Measurements from ENCODE around the gene SERPINB4.
"Not testable (repeated sequence)": the region's sequence is repeated elsewhere in the genome, so short reads cannot be mapped to it uniquely, and the experiment has no call there.

Gene SERPINB4

GRCh38 chr18:63644142-63644541 is at the start of gene SERPINB4:
TSS of gene SERPINB4 (minus strand) at chr18:63644256. CDS start at chr18:63643577, 679 bp downstream.
- not testable (repeated sequence) for H3K9me3 Mint-ChIP-seq; H3K4me1 Mint-ChIP-seq; H3K36me3 Mint-ChIP-seq (ENCODE audit: low read depth); H3K27me3 Mint-ChIP-seq (ENCODE audit: low read depth); H3K4me3 Mint-ChIP-seq; H3K27ac Mint-ChIP-seq

- Mint-ChIP-seq H3K27me3 (ENCODE audit: low read depth) (no peaks in the 10 kb centered on the region), H3K27ac (no peak overlapping the region), H3K9me3 (peaks cover 22% of the 10 kb centered on the region), H3K36me3 (ENCODE audit: low read depth) (peaks cover 3% of the 10 kb centered on the region), H3K4me3 (no peak overlapping the region), H3K4me1 (no peaks in the 10 kb centered on the region)
- TF ChIP-seq CTCF (IDR thresholded peaks at IDR 0.05; ENCODE audit: unreplicated experiment in 3 of 3): no peak
Measured at GRCh38 chr18:63689064-63689463, 45.0 kb upstream of the SERPINB4 start.

GRCh38 chr18:63686871-63687270 is 42.8 kb upstream of the SERPINB4 start:
- no peak overlapping the region for H3K4me3 Mint-ChIP-seq
- no peaks in the 10 kb centered on the region for H3K27me3 Mint-ChIP-seq (ENCODE audit: low read depth)
- H3K4me1 Mint-ChIP-seq: no peaks in the 10 kb centered on the region
- H3K36me3 Mint-ChIP-seq (ENCODE audit: low read depth): peaks cover 3% of the 10 kb centered on the region
- no peak for TF ChIP-seq CTCF (IDR thresholded peaks at IDR 0.05; ENCODE audit: unreplicated experiment in 3 of 3)
- peaks cover 17% of the 10 kb centered on the region for H3K9me3 Mint-ChIP-seq
- no peak overlapping the region for H3K27ac Mint-ChIP-seq

GRCh38 chr18:63684718-63685117 is 40.7 kb upstream of the SERPINB4 start:
- no peak for TF ChIP-seq CTCF (IDR thresholded peaks at IDR 0.05; ENCODE audit: unreplicated experiment in 3 of 3)
- peaks cover 6% of the 10 kb centered on the region for H3K9me3 Mint-ChIP-seq
- H3K27ac Mint-ChIP-seq: no peak overlapping the region
- H3K27me3 Mint-ChIP-seq (ENCODE audit: low read depth): no peaks in the 10 kb centered on the region
- H3K36me3 Mint-ChIP-seq (ENCODE audit: low read depth): peaks cover 3% of the 10 kb centered on the region
- no peak overlapping the region for H3K4me3 Mint-ChIP-seq
- H3K4me1 Mint-ChIP-seq: no peaks in the 10 kb centered on the region

- H3K27me3 Mint-ChIP-seq (ENCODE audit: low read depth): no peaks in the 10 kb centered on the region
- H3K4me3 Mint-ChIP-seq: no peak overlapping the region
- H3K9me3 Mint-ChIP-seq: peaks cover 3% of the 10 kb centered on the region
- H3K27ac Mint-ChIP-seq: no peak overlapping the region
- TF ChIP-seq CTCF (IDR thresholded peaks at IDR 0.05; ENCODE audit: unreplicated experiment in 3 of 3): no peak
- H3K36me3 Mint-ChIP-seq (ENCODE audit: low read depth): no peaks in the 10 kb centered on the region
- H3K4me1 Mint-ChIP-seq: no peaks in the 10 kb centered on the region
Measured at GRCh38 chr18:63683890-63684289, 39.8 kb upstream of the SERPINB4 start.

- TF ChIP-seq CTCF (IDR thresholded peaks at IDR 0.05; ENCODE audit: unreplicated experiment in 3 of 3): no peak
- peak overlapping the region in 2 of 3 experiments; percentile 85 for H3K27ac Mint-ChIP-seq
- H3K36me3 Mint-ChIP-seq (ENCODE audit: low read depth): no peaks in the 10 kb centered on the region
- no peaks in the 10 kb centered on the region for H3K27me3 Mint-ChIP-seq (ENCODE audit: low read depth)
- H3K4me3 Mint-ChIP-seq: no peak overlapping the region
- H3K4me1 Mint-ChIP-seq: no peaks in the 10 kb centered on the region
- H3K9me3 Mint-ChIP-seq: peaks cover 3% of the 10 kb centered on the region
Measured at GRCh38 chr18:63683152-63683551, 39.1 kb upstream of the SERPINB4 start.

Data from nephron (organoid).